Measurements from ENCODE around the gene ST3GAL3. TPM values are rescaled to one million over a fixed set of nuclear protein-coding genes. Genes with fewer than 3 reads are reported as not detected.

Gene ST3GAL3
- total and polyA plus RNA-seq, 2 of the 13 experiments (the other 11 are each of a cell fraction or from before 2014, with no cell fraction given), result 5.1 to 8.1 TPM

DNA sequence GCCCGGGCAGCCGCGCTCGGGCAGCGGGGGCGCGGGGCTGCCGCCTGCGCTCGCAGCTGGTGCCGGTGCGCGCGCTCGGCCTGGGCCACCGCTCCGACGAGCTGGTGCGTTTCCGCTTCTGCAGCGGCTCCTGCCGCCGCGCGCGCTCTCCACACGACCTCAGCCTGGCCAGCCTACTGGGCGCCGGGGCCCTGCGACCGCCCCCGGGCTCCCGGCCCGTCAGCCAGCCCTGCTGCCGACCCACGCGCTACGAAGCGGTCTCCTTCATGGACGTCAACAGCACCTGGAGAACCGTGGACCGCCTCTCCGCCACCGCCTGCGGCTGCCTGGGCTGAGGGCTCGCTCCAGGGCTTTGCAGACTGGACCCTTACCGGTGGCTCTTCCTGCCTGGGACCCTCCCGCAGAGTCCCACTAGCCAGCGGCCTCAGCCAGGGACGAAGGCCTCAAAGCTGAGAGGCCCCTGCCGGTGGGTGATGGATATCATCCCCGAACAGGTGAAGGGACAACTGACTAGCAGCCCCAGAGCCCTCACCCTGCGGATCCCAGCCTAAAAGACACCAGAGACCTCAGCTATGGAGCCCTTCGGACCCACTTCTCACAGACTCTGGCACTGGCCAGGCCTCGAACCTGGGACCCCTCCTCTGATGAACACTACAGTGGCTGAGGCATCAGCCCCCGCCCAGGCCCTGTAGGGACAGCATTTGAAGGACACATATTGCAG, 229.3 kb downstream of the ST3GAL3 start (continued):
- TF ChIP-seq, protein P1, sequence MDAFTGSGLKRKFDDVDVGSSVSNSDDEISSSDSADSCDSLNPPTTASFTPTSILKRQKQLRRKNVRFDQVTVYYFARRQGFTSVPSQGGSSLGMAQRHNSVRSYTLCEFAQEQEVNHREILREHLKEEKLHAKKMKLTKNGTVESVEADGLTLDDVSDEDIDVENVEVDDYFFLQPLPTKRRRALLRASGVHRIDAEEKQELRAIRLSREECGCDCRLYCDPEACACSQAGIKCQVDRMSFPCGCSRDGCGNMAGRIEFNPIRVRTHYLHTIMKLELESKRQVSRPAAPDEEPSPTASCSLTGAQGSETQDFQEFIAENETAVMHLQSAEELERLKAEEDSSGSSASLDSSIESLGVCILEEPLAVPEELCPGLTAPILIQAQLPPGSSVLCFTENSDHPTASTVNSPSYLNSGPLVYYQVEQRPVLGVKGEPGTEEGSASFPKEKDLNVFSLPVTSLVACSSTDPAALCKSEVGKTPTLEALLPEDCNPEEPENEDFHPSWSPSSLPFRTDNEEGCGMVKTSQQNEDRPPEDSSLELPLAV (CRISPR knock-in tag; conservative IDR thresholded peaks at IDR 0.05; ENCODE audit: low read depth), result no peak
- TF ChIP-seq MAFF (IDR thresholded peaks at IDR 0.05; ENCODE audit: low read depth, low read length) (no peak), RAD21 (CRISPR knock-in tag; IDR thresholded peaks at IDR 0.05) (0 out of 2 replicates have a peak, but pooled peaks have one; percentile 20), SRY (CRISPR knock-in tag; IDR thresholded peaks at IDR 0.05) (no peak), ZNF709 (CRISPR knock-in tag; IDR thresholded peaks at IDR 0.05) (0 out of 2 replicates have a peak, but pooled peaks have one; percentile 69), POLR2A (IDR thresholded peaks at IDR 0.05; ENCODE audit: insufficient read depth in 1 of 2, low read depth in 2 of 2, low read length in 2 of 2) (peak; percentile 9 to 34; a peak in 1 of 4 replicates), CBX1 (IDR thresholded peaks at IDR 0.05; ENCODE audit: low read depth) (no peak), ZNF484 (CRISPR knock-in tag; IDR thresholded peaks at IDR 0.05; ENCODE audit: borderline replicate concordance, low read depth) (no peak), RFX3 (CRISPR knock-in tag; IDR thresholded peaks at IDR 0.05) (no peak), MIXL1 (CRISPR knock-in tag; IDR thresholded peaks at IDR 0.05) (no peak), ZNF432 (CRISPR knock-in tag; IDR thresholded peaks at IDR 0.05; ENCODE audit: borderline replicate concordance) (no peak), HNRNPLL (IDR thresholded peaks at IDR 0.05; ENCODE audit: low read depth, low read length, poor library complexity, severe bottlenecking) (peak; percentile 61), NPAS2 (CRISPR knock-in tag; IDR thresholded peaks at IDR 0.05; ENCODE audit: borderline replicate concordance) (no peak), ZBTB3 (CRISPR knock-in tag; IDR thresholded peaks at IDR 0.05; ENCODE audit: borderline replicate concordance, low read depth) (no peak)
- TF ChIP-seq, protein P2, sequence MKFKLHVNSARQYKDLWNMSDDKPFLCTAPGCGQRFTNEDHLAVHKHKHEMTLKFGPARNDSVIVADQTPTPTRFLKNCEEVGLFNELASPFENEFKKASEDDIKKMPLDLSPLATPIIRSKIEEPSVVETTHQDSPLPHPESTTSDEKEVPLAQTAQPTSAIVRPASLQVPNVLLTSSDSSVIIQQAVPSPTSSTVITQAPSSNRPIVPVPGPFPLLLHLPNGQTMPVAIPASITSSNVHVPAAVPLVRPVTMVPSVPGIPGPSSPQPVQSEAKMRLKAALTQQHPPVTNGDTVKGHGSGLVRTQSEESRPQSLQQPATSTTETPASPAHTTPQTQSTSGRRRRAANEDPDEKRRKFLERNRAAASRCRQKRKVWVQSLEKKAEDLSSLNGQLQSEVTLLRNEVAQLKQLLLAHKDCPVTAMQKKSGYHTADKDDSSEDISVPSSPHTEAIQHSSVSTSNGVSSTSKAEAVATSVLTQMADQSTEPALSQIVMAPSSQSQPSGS (CRISPR knock-in tag; IDR thresholded peaks at IDR 0.05), result no peak
- TF ChIP-seq, protein P3, sequence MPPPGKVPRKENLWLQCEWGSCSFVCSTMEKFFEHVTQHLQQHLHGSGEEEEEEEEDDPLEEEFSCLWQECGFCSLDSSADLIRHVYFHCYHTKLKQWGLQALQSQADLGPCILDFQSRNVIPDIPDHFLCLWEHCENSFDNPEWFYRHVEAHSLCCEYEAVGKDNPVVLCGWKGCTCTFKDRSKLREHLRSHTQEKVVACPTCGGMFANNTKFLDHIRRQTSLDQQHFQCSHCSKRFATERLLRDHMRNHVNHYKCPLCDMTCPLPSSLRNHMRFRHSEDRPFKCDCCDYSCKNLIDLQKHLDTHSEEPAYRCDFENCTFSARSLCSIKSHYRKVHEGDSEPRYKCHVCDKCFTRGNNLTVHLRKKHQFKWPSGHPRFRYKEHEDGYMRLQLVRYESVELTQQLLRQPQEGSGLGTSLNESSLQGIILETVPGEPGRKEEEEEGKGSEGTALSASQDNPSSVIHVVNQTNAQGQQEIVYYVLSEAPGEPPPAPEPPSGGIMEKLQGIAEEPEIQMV (CRISPR knock-in tag; IDR thresholded peaks at IDR 0.05; ENCODE audit: low read depth), result peak; percentile 28; the same call in 1 of the 2 replicates
- TF ChIP-seq, protein P4, sequence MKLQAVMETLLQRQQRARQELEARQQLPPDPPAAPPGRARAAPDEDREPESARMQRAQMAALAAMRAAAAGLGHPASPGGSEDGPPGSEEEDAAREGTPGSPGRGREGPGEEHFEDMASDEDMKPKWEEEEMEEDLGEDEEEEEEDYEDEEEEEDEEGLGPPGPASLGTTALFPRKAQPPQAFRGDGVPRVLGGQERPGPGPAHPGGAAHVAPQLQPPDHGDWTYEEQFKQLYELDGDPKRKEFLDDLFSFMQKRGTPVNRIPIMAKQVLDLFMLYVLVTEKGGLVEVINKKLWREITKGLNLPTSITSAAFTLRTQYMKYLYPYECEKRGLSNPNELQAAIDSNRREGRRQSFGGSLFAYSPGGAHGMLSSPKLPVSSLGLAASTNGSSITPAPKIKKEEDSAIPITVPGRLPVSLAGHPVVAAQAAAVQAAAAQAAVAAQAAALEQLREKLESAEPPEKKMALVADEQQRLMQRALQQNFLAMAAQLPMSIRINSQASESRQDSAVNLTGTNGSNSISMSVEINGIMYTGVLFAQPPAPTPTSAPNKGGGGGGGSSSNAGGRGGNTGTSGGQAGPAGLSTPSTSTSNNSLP (IDR thresholded peaks at IDR 0.05; ENCODE audit: low read depth, low read length), result no peak
- TF ChIP-seq, protein P5, sequence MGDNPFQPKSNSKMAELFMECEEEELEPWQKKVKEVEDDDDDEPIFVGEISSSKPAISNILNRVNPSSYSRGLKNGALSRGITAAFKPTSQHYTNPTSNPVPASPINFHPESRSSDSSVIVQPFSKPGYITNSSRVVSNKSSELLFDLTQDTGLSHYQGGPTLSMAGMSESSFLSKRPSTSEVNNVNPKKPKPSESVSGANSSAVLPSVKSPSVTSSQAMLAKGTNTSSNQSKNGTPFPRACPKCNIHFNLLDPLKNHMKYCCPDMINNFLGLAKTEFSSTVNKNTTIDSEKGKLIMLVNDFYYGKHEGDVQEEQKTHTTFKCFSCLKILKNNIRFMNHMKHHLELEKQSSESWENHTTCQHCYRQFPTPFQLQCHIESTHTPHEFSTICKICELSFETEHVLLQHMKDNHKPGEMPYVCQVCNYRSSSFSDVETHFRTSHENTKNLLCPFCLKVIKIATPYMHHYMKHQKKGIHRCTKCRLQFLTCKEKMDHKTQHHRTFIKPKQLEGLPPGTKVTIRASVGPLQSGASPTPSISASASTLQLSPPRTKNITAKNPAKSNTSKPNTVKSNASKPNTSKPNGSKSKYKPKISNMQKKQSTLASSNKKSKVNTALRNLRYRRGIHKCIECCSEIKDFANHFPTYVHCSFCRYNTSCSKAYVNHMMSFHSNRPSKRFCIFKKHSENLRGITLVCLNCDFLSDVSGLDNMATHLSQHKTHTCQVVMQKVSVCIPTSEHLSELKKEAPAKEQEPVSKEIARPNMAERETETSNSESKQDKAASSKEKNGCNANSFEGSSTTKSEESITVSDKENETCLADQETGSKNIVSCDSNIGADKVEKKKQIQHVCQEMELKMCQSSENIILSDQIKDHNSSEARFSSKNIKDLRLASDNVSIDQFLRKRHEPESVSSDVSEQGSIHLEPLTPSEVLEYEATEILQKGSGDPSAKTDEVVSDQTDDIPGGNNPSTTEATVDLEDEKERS (CRISPR knock-in tag; IDR thresholded peaks at IDR 0.05), result no peak
- TF ChIP-seq, protein P6, sequence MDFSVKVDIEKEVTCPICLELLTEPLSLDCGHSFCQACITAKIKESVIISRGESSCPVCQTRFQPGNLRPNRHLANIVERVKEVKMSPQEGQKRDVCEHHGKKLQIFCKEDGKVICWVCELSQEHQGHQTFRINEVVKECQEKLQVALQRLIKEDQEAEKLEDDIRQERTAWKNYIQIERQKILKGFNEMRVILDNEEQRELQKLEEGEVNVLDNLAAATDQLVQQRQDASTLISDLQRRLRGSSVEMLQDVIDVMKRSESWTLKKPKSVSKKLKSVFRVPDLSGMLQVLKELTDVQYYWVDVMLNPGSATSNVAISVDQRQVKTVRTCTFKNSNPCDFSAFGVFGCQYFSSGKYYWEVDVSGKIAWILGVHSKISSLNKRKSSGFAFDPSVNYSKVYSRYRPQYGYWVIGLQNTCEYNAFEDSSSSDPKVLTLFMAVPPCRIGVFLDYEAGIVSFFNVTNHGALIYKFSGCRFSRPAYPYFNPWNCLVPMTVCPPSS (IDR thresholded peaks at IDR 0.05), result no peak

All from HepG2 (cell line).